ENCODE results near the gene KRT17. TPM values are rescaled to one million over a fixed set of nuclear protein-coding genes. Genes with fewer than 3 reads are reported as not detected.

Gene KRT17
- total RNA-seq, 1 experiment from 2014 or later = 472 TPM

DNA sequence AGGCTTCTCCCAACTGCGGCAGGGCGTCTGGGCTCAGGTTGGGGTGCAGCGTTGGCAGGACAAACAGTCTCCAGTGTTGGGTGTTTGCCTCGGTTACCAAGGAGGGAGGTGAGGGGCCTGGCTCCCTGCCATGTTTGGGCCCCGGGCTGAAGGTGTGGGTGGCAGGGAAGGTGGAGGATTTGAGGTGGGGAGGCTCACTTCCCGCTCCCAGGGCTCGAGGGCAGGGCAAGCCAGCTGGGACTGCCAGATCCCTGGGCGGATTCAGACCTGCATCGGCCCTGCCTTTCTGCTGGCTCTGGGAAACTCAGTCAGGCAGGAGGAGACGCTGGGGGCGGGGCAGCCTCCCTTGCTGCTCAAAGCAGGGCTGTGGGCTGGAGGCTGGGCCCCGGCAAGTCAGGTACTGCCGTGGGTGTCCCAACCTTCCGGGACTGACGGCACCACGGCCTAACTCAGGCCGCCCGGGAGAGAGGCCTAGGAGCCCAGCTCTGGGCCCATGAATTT is 31.3 kb upstream of the KRT17 start:
- intact Hi-C loops (cut with micrococcal nuclease; ENCODE audit: unreplicated experiment) = no loop called here
- peaks cover 47% of the 10 kb centered on the region for H3K4me1 Mint-ChIP-seq (ENCODE audit: low read depth, unreplicated experiment)
- no peaks in the 10 kb centered on the region for H3K27me3 Mint-ChIP-seq (ENCODE audit: unreplicated experiment)
- BruUV-seq (replicated peaks) = TSS peak; percentile 62
- peaks cover 11% of the 10 kb centered on the region for H3K36me3 Mint-ChIP-seq (ENCODE audit: insufficient read depth, unreplicated experiment)
- H3K27ac Mint-ChIP-seq (ENCODE audit: unreplicated experiment) = peak overlapping the region; percentile 82
- CTCF ChIA-PET = interaction anchor here (0.6 to 1.8 kb wide), 5 partner anchors 10 to 107 kb away, joined by 3 to 12 read pairs (median 5); no protein-coding TSS in a partner anchor
- no peaks in the 10 kb centered on the region for H3K9me3 Mint-ChIP-seq (ENCODE audit: low read depth, unreplicated experiment)
- no peak overlapping the region for H3K4me3 Mint-ChIP-seq (ENCODE audit: low read depth, unreplicated experiment)
- peak; percentile 89 for DNase-seq
- TF ChIP-seq, protein P1, sequence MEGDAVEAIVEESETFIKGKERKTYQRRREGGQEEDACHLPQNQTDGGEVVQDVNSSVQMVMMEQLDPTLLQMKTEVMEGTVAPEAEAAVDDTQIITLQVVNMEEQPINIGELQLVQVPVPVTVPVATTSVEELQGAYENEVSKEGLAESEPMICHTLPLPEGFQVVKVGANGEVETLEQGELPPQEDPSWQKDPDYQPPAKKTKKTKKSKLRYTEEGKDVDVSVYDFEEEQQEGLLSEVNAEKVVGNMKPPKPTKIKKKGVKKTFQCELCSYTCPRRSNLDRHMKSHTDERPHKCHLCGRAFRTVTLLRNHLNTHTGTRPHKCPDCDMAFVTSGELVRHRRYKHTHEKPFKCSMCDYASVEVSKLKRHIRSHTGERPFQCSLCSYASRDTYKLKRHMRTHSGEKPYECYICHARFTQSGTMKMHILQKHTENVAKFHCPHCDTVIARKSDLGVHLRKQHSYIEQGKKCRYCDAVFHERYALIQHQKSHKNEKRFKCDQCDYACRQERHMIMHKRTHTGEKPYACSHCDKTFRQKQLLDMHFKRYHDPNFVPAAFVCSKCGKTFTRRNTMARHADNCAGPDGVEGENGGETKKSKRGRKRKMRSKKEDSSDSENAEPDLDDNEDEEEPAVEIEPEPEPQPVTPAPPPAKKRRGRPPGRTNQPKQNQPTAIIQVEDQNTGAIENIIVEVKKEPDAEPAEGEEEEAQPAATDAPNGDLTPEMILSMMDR (IDR thresholded peaks at IDR 0.05; ENCODE audit: unreplicated experiment) = no peak

DNA sequence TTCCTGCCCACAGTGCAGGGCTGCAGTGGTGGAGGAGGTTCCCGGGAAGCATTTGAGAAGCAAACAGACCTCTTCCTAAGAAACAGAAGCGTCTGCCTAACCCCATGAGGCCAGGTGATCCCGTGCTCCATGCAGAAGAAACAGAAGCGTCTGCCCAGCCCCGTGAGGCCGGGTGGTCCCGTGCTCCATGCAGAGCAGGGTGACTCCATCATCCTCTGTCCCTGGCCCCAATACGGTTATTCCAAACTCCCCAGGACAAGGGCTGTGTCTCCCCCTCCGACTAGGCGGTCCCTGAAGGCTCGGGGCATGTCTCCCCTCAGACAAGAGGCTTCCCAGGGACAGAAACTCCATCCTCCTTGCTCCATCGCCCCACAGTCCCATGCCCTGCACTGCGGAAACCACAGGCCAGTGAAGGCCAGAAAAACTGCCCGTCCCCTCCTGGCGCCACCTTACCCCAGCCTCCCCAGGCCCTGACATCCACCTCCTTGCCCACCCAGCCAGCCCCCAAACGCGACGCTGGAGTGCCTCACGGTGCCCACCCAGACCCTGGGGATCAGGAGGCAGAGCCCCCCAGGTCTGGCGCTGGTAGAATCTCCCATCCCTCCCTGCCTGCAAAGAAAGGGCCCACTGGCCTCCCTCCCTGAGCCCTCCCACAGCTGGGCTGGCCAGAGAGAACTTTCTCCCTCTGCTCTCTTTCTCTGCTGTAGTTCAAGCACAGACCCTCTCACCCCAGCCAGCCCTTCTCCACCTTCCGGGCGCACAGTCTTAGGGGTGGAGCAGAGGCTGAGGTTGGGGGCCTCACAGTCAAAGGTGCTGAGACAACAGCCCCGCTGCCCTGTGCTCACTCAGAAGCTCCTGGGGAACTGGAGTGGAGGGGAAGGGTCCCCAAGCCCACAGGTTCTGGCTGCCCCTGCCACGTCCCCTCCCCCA is 30.6 kb upstream of the KRT17 start:
- intact Hi-C loops (cut with micrococcal nuclease; ENCODE audit: unreplicated experiment) = no loop called here
- peaks cover 11% of the 10 kb centered on the region for H3K36me3 Mint-ChIP-seq (ENCODE audit: insufficient read depth, unreplicated experiment)
- CTCF ChIA-PET = interaction anchor here (0.6 to 8.1 kb wide), 19 partner anchors 7 to 133 kb away, joined by 3 to 245 read pairs (median 5); partner anchors contain the start of genes EIF1, KRT17 and KRT19
- H3K27me3 Mint-ChIP-seq (ENCODE audit: unreplicated experiment) = no peaks in the 10 kb centered on the region
- no peaks in the 10 kb centered on the region for H3K9me3 Mint-ChIP-seq (ENCODE audit: low read depth, unreplicated experiment)
- DNase-seq = no peak
- no TSS peak for BruUV-seq (replicated peaks)
- peaks cover 40% of the 10 kb centered on the region for H3K4me1 Mint-ChIP-seq (ENCODE audit: low read depth, unreplicated experiment)
- H3K27ac Mint-ChIP-seq (ENCODE audit: unreplicated experiment) = peak overlapping the region; percentile 82
- no peak overlapping the region for H3K4me3 Mint-ChIP-seq (ENCODE audit: low read depth, unreplicated experiment)
- TF ChIP-seq, protein P1 (IDR thresholded peaks at IDR 0.05; ENCODE audit: unreplicated experiment) = no peak

- peak overlapping the region; percentile 82 for H3K27ac Mint-ChIP-seq (ENCODE audit: unreplicated experiment)
Observed at GRCh38 chr17:41653892-41654677, 29.7 kb upstream of the KRT17 start.

More at GRCh38 chr17:41653892-41654677, 29.7 kb upstream of the KRT17 start:
- CTCF ChIA-PET = interaction anchor here (0.6 to 8.1 kb wide), 18 partner anchors 8 to 132 kb away, joined by 3 to 245 read pairs (median 4); partner anchors contain the start of genes EIF1, KRT17 and KRT19
- no peak overlapping the region for H3K4me3 Mint-ChIP-seq (ENCODE audit: low read depth, unreplicated experiment)
- no peaks in the 10 kb centered on the region for H3K27me3 Mint-ChIP-seq (ENCODE audit: unreplicated experiment)
- intact Hi-C loops (cut with micrococcal nuclease; ENCODE audit: unreplicated experiment) = no loop called here
- peaks cover 11% of the 10 kb centered on the region for H3K36me3 Mint-ChIP-seq (ENCODE audit: insufficient read depth, unreplicated experiment)
- DNase-seq = peak; percentile 99
- peaks cover 38% of the 10 kb centered on the region for H3K4me1 Mint-ChIP-seq (ENCODE audit: low read depth, unreplicated experiment)
- no TSS peak for BruUV-seq (replicated peaks)
- TF ChIP-seq, protein P1 (IDR thresholded peaks at IDR 0.05; ENCODE audit: unreplicated experiment) = peak; percentile 21
- H3K9me3 Mint-ChIP-seq (ENCODE audit: low read depth, unreplicated experiment) = no peaks in the 10 kb centered on the region
